Measurements from ENCODE around the gene LDHD.
"Not testable (repeated sequence)": the region's sequence is repeated elsewhere in the genome, so short reads cannot be mapped to it uniquely, and the experiment has no call there.

Gene LDHD

DNA sequence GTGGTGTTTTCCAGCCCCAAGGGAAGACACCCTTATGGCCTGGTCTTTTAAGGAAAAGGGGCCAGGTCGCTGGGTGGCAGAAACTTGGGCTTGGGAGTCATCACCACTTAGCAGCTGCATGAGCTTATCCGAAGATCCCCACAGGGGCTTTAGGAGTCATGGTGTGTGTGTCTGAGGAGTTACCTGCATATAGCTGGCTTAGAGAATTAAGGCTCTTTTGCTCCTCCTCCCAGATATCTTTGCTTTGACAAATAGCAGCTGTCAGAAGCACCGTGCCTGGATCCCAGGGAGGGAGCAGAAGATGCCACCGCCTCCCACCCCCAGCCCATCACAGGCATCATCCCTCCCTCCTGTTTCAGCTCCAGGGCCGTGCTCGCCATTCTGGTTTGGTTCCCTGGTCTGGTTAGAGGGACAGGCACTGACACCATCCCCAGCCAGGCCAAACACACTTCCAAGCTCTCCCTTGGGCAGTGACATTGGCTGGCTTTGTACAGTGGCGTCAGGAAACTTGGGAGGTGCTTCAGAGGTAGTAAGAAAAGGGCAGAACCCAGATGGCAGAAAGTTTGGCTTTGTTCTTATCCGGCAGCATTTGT is 17.4 kb downstream of the LDHD start:
- no peak for DNase-seq

DNA sequence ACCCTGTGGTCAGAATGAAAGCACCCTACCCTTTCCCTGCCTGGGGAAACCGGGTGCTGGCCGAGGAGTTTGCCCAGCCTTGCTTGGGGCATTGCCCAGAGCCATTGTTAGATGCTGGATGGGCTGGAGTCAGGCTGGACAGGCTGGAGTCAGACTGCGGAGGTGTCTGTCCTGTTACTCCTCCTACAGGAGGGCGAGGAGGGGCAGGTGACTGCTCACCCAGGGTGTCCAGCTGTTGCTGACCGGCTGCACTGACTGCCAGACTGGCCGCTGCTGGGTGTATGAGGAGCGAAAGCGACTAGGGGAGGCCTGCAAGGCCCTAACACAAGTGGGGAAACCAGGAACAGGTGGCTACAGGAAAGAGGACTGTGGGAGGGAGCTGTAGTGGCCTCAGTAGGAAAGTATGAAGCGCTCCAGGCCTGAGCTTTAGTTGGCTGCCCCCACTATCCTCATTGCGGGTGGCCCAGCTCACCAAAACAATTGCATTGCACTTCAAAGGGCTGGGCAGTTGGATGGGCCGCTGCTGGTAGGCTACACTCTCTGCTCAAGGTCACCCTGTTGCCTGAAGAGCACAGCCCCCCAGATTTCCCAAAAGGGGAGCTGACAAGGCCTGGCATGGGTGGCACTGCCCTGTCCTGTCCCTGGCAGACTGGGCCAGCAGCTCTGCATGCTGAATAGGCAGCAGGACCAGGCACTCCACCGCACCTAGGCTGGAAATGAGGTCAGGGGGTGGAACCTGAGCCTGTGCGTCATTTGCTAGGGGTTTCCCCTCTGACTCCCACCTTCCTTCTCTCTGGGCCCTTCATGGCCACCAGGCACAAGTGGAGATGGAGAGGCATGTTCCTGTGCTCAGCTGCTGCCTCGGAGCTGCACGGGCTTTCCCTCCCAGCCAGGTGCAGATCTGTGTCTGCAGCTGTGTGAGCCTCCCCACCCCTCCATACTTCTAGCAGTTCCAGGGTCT is 18.4 kb downstream of the LDHD start:
- DNase-seq = no peak

GRCh38 chr16:75097191-75097761 is 19.3 kb downstream of the LDHD start:
- DNase-seq = no peak

DNA sequence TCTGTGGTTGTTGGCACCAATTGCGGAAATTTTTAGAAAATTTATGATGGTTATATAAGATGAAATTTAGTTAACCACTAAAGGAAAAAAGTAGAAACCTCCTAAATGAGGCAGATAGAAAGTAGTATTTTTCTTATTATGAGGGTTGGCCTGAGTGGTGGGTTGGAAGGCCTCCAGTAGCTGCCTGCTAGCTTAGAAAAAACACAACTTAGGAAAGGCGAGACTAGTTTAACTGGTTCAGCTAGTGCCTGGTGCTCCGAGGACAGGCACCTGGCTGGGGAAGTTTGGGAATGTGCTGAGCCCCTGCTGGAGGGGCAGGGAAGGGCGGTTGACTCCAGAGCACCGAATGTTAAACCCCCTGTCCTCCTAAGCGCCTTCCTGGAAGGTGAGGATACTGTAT is 19.9 kb downstream of the LDHD start:
- no peak for DNase-seq

DNA sequence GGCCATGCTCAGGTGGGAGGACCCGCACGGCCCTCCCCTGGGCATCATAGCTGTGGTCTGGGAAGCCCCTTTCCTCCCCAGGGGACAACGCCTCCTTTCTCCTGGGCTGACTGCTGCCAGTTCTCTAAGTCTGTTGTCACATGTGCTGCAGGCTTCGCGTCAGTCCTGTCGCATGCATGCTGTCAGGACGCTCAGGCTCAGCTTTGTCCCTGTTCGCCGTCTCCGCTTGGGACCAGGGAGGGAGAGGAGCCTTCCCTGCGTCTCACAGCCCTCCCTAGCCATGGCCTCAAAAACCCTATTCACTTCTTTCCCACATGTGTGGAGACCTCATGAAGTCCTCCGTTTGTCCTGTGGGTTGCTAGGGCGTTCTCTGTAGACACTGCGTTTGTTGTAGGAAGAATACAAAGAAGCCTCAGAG is 21.4 kb downstream of the LDHD start:
- no peak for DNase-seq

DNA sequence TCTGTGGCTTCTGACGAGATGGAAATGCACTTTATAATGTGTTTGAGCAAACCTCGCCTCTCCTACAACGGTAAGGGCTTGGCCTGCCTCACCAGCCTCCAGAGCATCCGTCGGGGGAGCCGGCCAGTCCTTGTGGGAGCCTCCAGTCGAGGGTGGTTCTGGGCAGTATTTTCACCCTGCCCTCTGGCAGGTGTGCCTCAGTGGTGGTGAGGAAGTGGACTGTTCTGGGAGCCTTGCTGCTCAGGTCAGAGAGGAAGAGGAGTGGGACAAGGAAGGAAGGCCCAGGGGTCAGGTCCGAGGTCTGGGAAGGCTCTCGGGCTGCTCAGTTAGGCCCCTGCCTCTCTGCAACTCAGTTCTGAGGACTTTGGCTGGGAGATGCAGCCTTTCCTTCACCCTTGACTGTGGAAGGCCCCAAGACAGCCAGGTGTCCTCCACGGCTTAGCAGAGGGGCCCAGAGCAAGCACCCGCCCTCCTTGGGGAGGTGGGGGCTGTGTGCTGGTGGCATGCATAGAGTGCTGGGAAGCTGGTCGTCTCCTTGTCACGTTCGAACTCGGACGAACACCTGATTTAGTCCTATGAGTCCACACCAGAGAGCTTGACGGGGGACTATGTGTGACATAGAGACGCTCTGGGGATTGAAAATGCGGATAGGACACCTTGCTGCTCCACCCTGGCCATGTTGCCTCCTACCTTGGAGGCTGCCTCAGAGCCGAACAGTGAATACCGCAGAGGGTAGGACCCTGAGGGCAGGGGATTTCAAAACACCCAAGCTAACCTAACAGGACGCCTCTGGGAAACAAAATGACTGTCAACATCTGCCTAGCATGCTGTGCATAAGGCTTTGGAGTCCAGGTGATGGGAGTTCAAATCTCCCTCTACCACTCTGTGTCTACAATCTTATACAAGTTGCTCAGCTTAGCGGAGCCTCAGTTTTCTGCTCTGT is 22.7 kb downstream of the LDHD start:
- no peak for DNase-seq

DNA sequence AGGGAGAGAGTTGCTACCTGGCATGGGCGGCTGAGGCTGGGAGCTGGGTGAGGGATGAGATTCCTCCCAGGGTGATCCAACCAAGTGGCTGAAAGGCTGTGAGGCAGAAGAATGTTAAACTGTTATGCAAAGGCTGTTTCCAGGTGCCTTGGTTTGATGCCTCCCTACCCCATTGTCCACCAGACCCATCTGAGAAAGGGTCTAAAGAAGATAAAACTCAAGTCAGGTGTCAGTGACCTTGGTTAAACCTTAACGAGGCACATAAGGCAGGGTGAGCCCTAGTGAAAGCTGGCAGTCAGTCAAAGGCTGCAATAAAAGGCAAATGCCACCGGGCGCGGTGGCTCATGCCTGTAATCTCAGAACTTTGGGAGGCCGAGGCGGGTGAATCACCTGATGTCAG is 23.8 kb downstream of the LDHD start:
- no peak for DNase-seq

DNA sequence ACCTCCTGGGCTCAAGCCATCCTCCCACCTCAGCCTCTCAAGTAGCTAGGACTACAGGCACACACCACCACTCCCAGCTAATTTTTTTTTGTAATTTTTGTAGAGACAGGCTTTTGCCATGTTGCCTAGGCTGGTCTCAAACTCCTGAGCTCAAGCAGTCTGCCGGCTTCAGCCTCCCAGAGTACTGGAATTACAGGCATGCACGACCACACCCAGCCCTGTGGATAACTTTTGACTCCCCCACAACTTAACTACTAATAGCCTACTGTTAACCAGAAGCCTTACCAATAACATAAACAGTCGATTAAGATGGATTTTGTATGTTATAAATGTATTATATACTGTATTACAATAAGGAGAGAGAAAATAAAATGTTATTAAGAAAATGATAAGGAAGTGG is 25.0 kb downstream of the LDHD start:
- DNase-seq = peak; percentile 25

GRCh38 chr16:75090899-75091298 is 25.7 kb downstream of the LDHD start:
- not testable (repeated sequence) for DNase-seq

GRCh38 chr16:75089486-75090202 is 26.9 kb downstream of the LDHD start:
- no peak for DNase-seq

DNA sequence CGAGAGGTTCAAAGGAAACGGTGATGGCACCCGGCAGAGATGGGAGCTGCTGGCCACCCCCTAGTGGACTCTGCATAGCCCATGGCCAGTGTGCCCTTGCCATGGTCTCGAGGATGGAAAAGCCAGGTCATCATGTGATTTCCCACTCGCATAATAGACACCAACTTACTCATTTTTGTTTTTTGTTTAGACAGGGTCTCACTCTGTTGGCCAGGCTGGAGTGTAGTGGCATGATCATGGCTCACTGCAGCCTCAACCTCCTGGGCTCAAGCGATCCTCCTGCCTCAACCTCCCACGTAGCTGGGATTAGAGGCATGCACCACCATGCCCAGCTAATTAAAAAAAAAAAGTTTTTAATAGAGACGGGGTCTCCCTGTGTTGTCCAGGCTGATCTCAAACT is 27.6 kb downstream of the LDHD start:
- no peak for DNase-seq

- no peak for DNase-seq
These were observed 28.4 kb downstream of the LDHD start for GRCh38 chr16:75088216-75088615.

- peak; percentile 29 for DNase-seq
These were observed 29.1 kb downstream of the LDHD start for GRCh38 chr16:75087375-75087979.

DNA sequence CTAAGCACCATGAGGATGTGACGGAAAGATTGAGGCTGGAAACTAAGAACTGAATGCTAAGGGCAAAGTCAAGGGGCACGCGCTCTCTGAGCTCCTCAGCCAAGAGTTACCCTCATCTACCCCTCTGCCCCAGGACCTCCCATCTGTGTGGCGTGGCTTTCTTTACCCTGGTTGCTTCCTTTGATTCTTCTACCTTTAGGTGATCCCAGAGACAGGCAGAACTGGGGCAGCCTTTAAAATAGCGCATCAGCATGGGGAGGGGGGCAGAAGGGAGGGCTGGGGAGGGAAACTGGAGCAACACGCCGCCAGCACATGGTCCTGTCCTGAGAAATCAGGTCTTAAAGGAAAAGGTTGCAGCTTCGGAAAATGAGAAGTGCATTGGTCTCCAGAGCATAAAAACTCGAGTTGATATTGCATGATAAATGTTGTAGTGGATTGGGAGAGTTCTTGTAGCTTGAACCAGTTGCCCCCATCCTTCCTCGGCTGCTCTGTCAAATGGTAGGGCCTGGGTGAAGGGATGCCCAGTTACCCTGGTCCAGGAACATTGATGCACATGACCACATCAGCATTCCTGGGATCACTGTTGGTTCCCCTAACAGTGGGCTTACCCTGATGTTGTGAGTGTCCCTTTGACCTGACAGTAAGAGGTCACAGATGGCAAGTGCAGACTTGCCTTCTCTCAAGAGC is 29.7 kb downstream of the LDHD start:
- DNase-seq = no peak

- peak; percentile 48 for DNase-seq
These were observed 30.3 kb downstream of the LDHD start for GRCh38 chr16:75086281-75086680.

GRCh38 chr16:75085556-75085955 is 31.0 kb downstream of the LDHD start:
- DNase-seq = no peak

GRCh38 chr16:75083813-75084212 is 32.8 kb downstream of the LDHD start:
- no peak for DNase-seq

GRCh38 chr16:75081179-75081859 is 35.3 kb downstream of the LDHD start:
- no peak for DNase-seq

DNA sequence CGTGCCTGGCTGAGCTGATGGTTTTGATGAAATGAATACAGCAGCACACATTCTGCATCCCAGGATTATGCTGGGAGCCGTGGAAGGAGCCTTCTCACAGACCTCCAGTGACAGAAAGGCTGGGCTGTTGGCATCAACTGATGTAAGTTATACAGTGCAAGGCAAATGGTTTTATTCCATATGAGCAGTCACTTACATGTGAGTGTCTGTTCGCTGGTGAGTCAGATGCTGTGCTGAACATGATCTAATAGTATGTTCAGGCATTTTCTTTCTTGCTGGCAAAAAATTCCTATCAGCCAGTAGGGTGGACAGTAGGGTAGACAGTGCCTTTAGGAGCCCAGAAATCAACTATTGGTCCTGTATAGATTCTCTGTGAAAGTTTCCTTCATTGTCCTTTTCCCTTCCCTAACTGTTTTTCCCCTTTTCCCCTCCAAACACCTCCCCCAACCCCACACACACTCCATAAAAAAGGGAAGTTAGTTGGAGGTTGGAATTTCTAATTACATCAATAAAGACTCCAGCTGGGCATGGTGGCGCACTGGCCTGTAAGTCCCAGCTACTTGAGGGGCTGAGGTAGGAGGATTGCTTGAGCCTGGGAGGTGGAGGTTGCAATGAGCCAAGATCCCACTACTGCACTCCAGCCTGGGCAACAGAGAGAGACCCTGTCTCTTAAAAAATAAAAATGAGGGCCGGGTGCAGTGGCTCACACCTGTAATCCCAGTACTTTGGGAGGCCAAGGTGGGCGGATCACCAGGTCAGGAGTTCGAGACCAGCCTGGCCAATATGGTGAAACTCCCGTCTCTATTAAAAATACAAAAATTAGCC is 36.2 kb downstream of the LDHD start:
- peak; percentile 81 for DNase-seq
